Dermis blood vessel endothelial cell (primary cell): ENCODE data around the gene KRT36. TPM values are rescaled to one million over a fixed set of nuclear protein-coding genes. Genes with fewer than 3 reads are reported as not detected.

Source experiments
- DNase-seq: peaks from one replicate; pipeline ENCODE4 v3.0.0; 2010
- total RNA-seq: library from RNA; depleted of rRNA; stranded (reverse); fragments of >200 nt; gene quantifications from 2 replicates; pipeline ENCODE4 v1.2.3, GENCODE V29; 2014

The KRT36 gene
- 0.14 and 0.17 TPM in 2 replicates for total RNA-seq

- no peak for DNase-seq
Observed at GRCh38 chr17:41489531-41489930, at the start of gene KRT36. Gene KRT36 (minus strand): TSS chr17:41489910. CDS start chr17:41489864, 46 bp downstream.

- DNase-seq, result no peak
Observed at GRCh38 chr17:41539071-41539492, 49.4 kb upstream of the KRT36 start.

GRCh38 chr17:41538565-41538991, 48.9 kb upstream of the KRT36 start:
- no peak for DNase-seq

- DNase-seq, result no peak
Observed at GRCh38 chr17:41537990-41538389, 48.3 kb upstream of the KRT36 start.

- DNase-seq, result no peak
Observed at GRCh38 chr17:41537614-41537954, 47.9 kb upstream of the KRT36 start.

- DNase-seq, result no peak
Observed at GRCh38 chr17:41536741-41537613, 47.3 kb upstream of the KRT36 start.

GRCh38 chr17:41535764-41536481, 46.2 kb upstream of the KRT36 start:
- no peak for DNase-seq

GRCh38 chr17:41534899-41535546, 45.3 kb upstream of the KRT36 start:
- DNase-seq, result no peak

GRCh38 chr17:41533613-41534012, 43.9 kb upstream of the KRT36 start:
- DNase-seq, result no peak

- no peak for DNase-seq
Observed at GRCh38 chr17:41532947-41533570, 43.3 kb upstream of the KRT36 start.

- no peak for DNase-seq
Observed at GRCh38 chr17:41531993-41532392, 42.3 kb upstream of the KRT36 start.

GRCh38 chr17:41530062-41531048, 40.6 kb upstream of the KRT36 start:
- peak; percentile 91 for DNase-seq

- DNase-seq, result no peak
Observed at GRCh38 chr17:41529491-41529915, 39.8 kb upstream of the KRT36 start.

GRCh38 chr17:41528959-41529353, 39.2 kb upstream of the KRT36 start:
- no peak for DNase-seq

GRCh38 chr17:41527063-41528023, 37.6 kb upstream of the KRT36 start:
- DNase-seq, result no peak

GRCh38 chr17:41524261-41524660, 34.6 kb upstream of the KRT36 start:
- no peak for DNase-seq

- peak; percentile 37 for DNase-seq
Observed at GRCh38 chr17:41523787-41524186, 34.1 kb upstream of the KRT36 start.

GRCh38 chr17:41523225-41523593, 33.5 kb upstream of the KRT36 start:
- DNase-seq, result no peak

GRCh38 chr17:41522301-41523224, 32.9 kb upstream of the KRT36 start:
- DNase-seq, result no peak
